H1 (cell line): Measurements from ENCODE around the gene LIPA. TPM values are rescaled to one million over a fixed set of nuclear protein-coding genes. Genes with fewer than 3 reads are reported as not detected.

ENCODE experiments used
- EP300 ChIP-seq, 2 experiments: IDR thresholded peaks; 1 replicate in 1 of 2; 2 replicates in 1 of 2; pipeline ENCODE4 v1.6.1; 2011 to 2012; ENCODE audit warnings: low read depth in 2 of 2, low read length in 2 of 2, mild to moderate bottlenecking in 2 of 2, borderline replicate concordance in 1 of 2, inconsistent platforms in 1 of 2, moderate library complexity in 1 of 2
- POU5F1 ChIP-seq: IDR thresholded peaks from 2 replicates; pipeline ENCODE4 v1.6.1; 2011; ENCODE audit warnings: low read depth, mild to moderate bottlenecking, low read length, moderate library complexity
- TBP ChIP-seq: IDR thresholded peaks from 2 replicates; pipeline ENCODE4 v1.6.1; 2011; ENCODE audit warnings: low read depth, low read length, improper control_type of control experiment
- TEAD4 ChIP-seq: IDR thresholded peaks from 2 replicates; pipeline ENCODE4 v1.6.1; 2012; ENCODE audit warnings: low read depth, low read length, inconsistent platforms, mixed read lengths
- ZNF274 ChIP-seq: IDR thresholded peaks from 2 replicates; pipeline ENCODE4 v1.7.0; 2012; ENCODE audit warnings: low read length, borderline replicate concordance; ENCODE audit errors: extremely low read depth
- polyA plus RNA-seq, 7 experiments: library from polyadenylated mRNA; depleted of rRNA in 3 of 7; stranded (reverse) in 5 of 7; unstranded in 2 of 7; fragments of >200 nt in 5 of 7; fragments of 200-250 nt in 2 of 7; gene quantifications; 1 replicate in 5 of 7; 2 replicates in 1 of 7; 4 replicates in 1 of 7; pipeline versions ENCODE4 v1.2.1 to v1.2.3, GENCODE V29; 2011 to 2013; ENCODE audit warnings: missing spikeins in 2 of 7, mixed read lengths in 2 of 7
- total RNA-seq: library from RNA; stranded (reverse); fragmentation: NEBNext Ultra II Directional; extraction: Animal tissue kit (Norgen Biotek cat#: 25700); gene quantifications from 2 replicates; pipeline ENCODE4 v1.2.1, GENCODE V29; 2021

LIPA gene
- total and polyA plus RNA-seq, 2 of the 8 experiments (the other 6 are each of a cell fraction or from before 2014, with no cell fraction given) = 18.1 to 32.4 TPM

GRCh38 chr10:89270153-89270483 lies 18.5 kb upstream of the LIPA start (continued):
- TF ChIP-seq TEAD4 = no peak
- TF ChIP-seq POU5F1 = no peak
- no peak for TF ChIP-seq EP300 (IDR thresholded peaks at IDR 0.05; ENCODE audit: borderline replicate concordance in 1 of 2, low read depth in 2 of 2, low read length in 2 of 2)
- no peak for TF ChIP-seq ZNF274
- TF ChIP-seq TBP = no peak
